T-helper 1 cell treated with Interleukin-12 subunit alpha and Interleukin-12 subunit beta and Interleukin-4 antibody, amounts not matched to agents 30 μg/mL and 1 μg/mL, for 36 hours (primary cell): Measurements from ENCODE around the gene SUN2.
A peak's percentile ranks its signal among the peaks of the same experiment; 100 is the strongest.

ENCODE experiments used
- H3K27ac Mint-ChIP-seq: one replicate; pipeline ENCODE4 v1.8.0; 2021; ENCODE audit warnings: mild to moderate bottlenecking, mixed read lengths
- H3K27me3 Mint-ChIP-seq: one replicate; pipeline ENCODE4 v1.8.0; 2021; ENCODE audit warnings: low read depth, mixed read lengths
- H3K36me3 Mint-ChIP-seq: one replicate; pipeline ENCODE4 v1.8.0; 2021; ENCODE audit warnings: low read depth, mixed read lengths
- H3K4me1 Mint-ChIP-seq: one replicate; pipeline ENCODE4 v1.8.0; 2021; ENCODE audit warnings: low read depth, mixed read lengths
- H3K4me3 Mint-ChIP-seq: one replicate; pipeline ENCODE4 v1.8.0; 2021; ENCODE audit warnings: mild to moderate bottlenecking, moderate library complexity, mixed read lengths
- H3K9me3 Mint-ChIP-seq: one replicate; pipeline ENCODE4 v1.8.0; 2021; ENCODE audit warnings: mixed read lengths

The SUN2 gene

DNA sequence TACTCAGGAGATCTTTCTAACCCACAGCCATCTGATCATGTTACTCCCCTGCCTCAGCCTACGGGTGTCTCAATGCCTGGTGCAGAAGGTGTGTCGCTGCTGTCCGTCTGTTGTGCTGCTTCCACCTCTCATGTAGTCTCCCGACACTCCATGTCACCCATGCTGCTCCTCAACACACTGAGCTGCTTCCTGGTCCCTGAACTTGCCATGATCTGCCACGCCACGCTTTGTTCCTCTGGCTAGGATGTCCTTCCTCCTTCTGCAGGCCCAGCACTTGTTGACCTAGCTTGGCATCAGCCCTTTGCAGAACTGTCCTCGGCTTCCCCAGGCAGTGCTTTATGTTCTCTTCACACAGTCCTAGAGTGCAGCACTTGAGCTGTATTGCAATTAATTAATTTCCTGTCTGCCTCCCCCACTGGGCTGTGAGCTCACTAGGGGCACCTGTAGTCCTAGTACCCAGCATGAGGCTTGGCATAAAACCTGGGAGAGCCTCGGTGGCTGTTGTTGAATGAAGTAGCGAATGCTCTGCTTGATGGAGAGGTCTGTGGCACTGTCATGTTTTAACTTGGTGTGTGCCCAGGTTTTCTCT lies 40.5 kb downstream of the SUN2 start:
- no peaks in the 10 kb centered on the region for H3K27me3 Mint-ChIP-seq
- peaks cover 39% of the 10 kb centered on the region for H3K4me1 Mint-ChIP-seq
- peak overlapping the region; percentile 8 for H3K27ac Mint-ChIP-seq
- peaks cover 43% of the 10 kb centered on the region for H3K36me3 Mint-ChIP-seq
- H3K9me3 Mint-ChIP-seq = no peaks in the 10 kb centered on the region
- no peak overlapping the region for H3K4me3 Mint-ChIP-seq

- Mint-ChIP-seq H3K4me3 (no peak overlapping the region), H3K4me1 (peaks cover 46% of the 10 kb centered on the region), H3K36me3 (peaks cover 43% of the 10 kb centered on the region), H3K27ac (peak overlapping the region; percentile 67), H3K27me3 (no peaks in the 10 kb centered on the region), H3K9me3 (no peaks in the 10 kb centered on the region)
These were observed 41.9 kb downstream of the SUN2 start for GRCh38 chr22:38713921-38714320.

DNA sequence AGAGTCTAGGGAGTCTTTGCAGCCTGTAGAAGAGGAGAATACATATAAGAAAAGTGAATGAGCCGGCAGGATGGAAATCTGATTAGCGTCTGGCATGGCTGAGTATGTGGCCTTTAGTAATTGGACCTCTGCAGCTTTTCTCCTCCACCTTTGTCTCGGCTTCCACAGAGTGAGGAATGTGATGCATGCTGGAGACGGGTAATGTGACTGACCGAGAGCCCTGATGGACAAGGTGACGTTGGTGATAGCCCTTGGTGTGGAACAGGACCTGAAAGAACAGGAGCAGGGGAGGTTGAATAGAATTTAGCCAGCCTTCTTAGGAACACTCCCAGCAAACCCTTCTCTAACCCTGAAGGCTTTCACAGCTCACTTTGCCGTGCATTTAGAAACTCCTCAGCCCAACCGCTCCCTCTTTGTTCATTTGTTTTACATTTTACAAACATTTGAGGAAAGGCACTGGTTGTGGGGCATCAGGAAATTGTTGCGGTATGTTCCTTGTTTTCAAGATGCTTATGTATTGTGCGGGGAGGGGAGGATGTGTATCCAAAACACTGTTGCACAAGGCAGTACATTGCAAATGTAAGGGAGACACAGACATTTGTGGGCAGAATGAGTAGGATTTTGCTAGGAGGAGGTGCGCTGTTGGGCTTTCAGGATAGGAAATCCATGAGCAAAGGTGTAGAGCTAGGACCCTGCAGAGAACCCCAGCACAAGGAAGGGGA lies 43.2 kb downstream of the SUN2 start:
- H3K36me3 Mint-ChIP-seq = peaks cover 44% of the 10 kb centered on the region

DNA sequence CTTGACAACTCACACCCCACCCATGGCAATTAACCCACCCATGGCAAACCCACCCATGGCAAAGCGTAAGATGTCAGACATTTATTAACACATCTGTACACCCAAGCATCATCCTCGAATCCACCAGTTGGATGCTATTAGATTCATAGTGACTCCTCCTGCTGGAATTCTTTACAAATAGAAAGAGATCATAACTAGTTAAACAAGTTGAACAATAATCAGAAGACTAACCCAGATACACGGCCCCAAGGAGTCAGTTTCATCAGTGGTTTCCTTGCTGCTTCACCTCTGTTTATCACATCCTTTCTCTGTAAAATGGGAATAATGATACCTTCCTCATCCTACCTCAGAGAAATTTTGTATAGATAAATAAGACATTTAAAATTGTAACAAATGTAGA lies 44.9 kb downstream of the SUN2 start:
- peaks cover 39% of the 10 kb centered on the region for H3K36me3 Mint-ChIP-seq
- H3K27ac Mint-ChIP-seq = no peak overlapping the region
- H3K9me3 Mint-ChIP-seq = no peaks in the 10 kb centered on the region
- H3K4me1 Mint-ChIP-seq = peaks cover 67% of the 10 kb centered on the region
- H3K4me3 Mint-ChIP-seq = no peak overlapping the region
- H3K27me3 Mint-ChIP-seq = no peaks in the 10 kb centered on the region

More for the DNA sequence above, 43.2 kb downstream of the SUN2 start:
- no peaks in the 10 kb centered on the region for H3K9me3 Mint-ChIP-seq
- H3K4me3 Mint-ChIP-seq = no peak overlapping the region
- no peaks in the 10 kb centered on the region for H3K27me3 Mint-ChIP-seq
- peaks cover 55% of the 10 kb centered on the region for H3K4me1 Mint-ChIP-seq
- peak overlapping the region; percentile 67 for H3K27ac Mint-ChIP-seq

DNA sequence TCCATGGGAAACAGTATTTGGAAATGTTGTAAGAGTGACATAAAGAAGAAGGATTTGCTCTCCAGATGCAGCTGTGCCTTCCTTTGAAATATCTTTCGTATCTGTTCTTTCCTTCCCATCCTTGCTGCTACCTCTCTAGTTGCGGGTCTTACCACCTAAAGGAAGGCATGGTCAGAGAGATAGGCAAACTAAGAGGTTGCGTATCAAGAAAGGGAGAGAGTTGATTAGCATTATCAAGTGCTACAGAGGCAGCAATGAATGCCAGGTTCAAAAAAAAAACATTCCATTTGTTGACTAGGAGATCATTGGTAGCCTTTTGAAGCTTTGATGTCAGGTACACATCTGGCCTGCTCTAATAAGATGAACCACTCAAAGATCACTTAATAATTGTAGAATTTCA lies 45.4 kb downstream of the SUN2 start:
- H3K4me1 Mint-ChIP-seq = peaks cover 65% of the 10 kb centered on the region
- no peaks in the 10 kb centered on the region for H3K9me3 Mint-ChIP-seq
- H3K4me3 Mint-ChIP-seq = no peak overlapping the region
- no peak overlapping the region for H3K27ac Mint-ChIP-seq
- peaks cover 38% of the 10 kb centered on the region for H3K36me3 Mint-ChIP-seq
- no peaks in the 10 kb centered on the region for H3K27me3 Mint-ChIP-seq

GRCh38 chr22:38709306-38709705 lies 46.5 kb downstream of the SUN2 start:
- peaks cover 66% of the 10 kb centered on the region for H3K4me1 Mint-ChIP-seq
- H3K27me3 Mint-ChIP-seq = no peaks in the 10 kb centered on the region
- peak overlapping the region; percentile 68 for H3K27ac Mint-ChIP-seq
- H3K36me3 Mint-ChIP-seq = peaks cover 29% of the 10 kb centered on the region
- H3K4me3 Mint-ChIP-seq = peak overlapping the region; percentile 56
- no peaks in the 10 kb centered on the region for H3K9me3 Mint-ChIP-seq

- Mint-ChIP-seq H3K4me1 (peaks cover 58% of the 10 kb centered on the region), H3K27ac (peak overlapping the region; percentile 22), H3K36me3 (peaks cover 25% of the 10 kb centered on the region), H3K9me3 (no peaks in the 10 kb centered on the region), H3K27me3 (no peaks in the 10 kb centered on the region), H3K4me3 (peak overlapping the region; percentile 94)
These were observed 47.8 kb downstream of the SUN2 start for GRCh38 chr22:38707984-38708383.

- Mint-ChIP-seq H3K4me3 (peak overlapping the region; percentile 94), H3K36me3 (peaks cover 21% of the 10 kb centered on the region), H3K27ac (peak overlapping the region; percentile 92), H3K27me3 (no peaks in the 10 kb centered on the region), H3K4me1 (peaks cover 55% of the 10 kb centered on the region), H3K9me3 (no peaks in the 10 kb centered on the region)
These were observed 48.5 kb downstream of the SUN2 start for GRCh38 chr22:38707346-38707745.

- Mint-ChIP-seq H3K9me3 (no peaks in the 10 kb centered on the region), H3K27me3 (no peaks in the 10 kb centered on the region), H3K27ac (peak overlapping the region; percentile 92), H3K4me3 (peak overlapping the region; percentile 94), H3K36me3 (peaks cover 20% of the 10 kb centered on the region), H3K4me1 (peaks cover 50% of the 10 kb centered on the region)
These were observed 49.0 kb downstream of the SUN2 start for GRCh38 chr22:38706901-38707195.

- Mint-ChIP-seq H3K9me3 (no peaks in the 10 kb centered on the region), H3K36me3 (peaks cover 20% of the 10 kb centered on the region), H3K4me1 (peaks cover 53% of the 10 kb centered on the region), H3K4me3 (peak overlapping the region; percentile 94), H3K27ac (peak overlapping the region; percentile 92), H3K27me3 (no peaks in the 10 kb centered on the region)
These were observed 49.5 kb downstream of the SUN2 start for GRCh38 chr22:38706101-38706900.

DNA sequence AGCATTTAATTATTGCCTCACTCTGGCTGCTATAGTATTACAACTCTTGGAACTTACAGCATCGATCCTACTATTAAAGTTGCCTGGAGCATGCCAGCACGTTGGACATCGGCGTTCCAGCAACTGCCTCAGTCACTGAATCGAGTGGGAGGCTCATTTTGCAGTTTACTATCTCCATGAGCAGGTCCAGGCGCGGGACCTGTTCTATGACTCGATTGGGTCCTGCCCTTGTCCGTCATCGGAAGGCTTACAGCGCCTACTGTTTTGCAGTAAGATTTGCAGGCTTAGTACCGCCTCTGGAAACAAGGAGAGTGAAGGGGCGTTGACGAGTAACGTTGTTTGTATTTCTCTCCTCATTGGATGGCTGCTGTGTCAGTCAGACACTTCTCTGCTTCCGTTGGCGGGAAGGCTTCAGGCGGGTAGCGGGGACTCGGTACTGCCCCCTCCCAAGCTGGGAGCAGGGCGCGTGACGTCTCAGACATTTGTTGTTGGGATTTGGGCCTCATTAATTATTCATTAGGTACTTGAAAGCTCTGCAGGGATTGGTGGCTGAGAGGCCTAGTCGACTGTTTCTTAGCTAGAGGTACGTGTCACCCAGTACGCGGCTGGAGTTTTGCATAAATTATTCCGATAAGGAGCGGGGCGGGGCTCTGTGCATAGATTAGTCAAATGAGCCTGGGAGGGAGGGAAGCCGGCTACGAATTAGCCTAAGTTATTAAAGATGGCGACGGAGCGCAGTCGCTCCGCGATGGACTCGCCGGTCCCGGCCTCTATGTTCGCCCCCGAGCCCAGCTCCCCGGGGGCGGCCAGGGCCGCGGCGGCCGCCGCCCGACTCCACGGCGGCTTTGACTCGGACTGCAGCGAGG lies 50.3 kb downstream of the SUN2 start, which contains the start of gene GTPBP1:
Gene GTPBP1 (plus strand): TSS at position 710 of the 866 bp plus-strand sequence. CDS start 12 bp downstream, at position 722.
- H3K4me1 Mint-ChIP-seq = peaks cover 48% of the 10 kb centered on the region
- no peaks in the 10 kb centered on the region for H3K9me3 Mint-ChIP-seq
- H3K36me3 Mint-ChIP-seq = peaks cover 14% of the 10 kb centered on the region
- H3K27me3 Mint-ChIP-seq = no peaks in the 10 kb centered on the region
- peak within 1 kb of the TSS; percentile 94 for H3K4me3 Mint-ChIP-seq
- H3K27ac Mint-ChIP-seq = peak within 1 kb of the TSS; percentile 98

- peak overlapping the region; percentile 98 for H3K27ac Mint-ChIP-seq
- H3K36me3 Mint-ChIP-seq = peaks cover 14% of the 10 kb centered on the region
- peaks cover 47% of the 10 kb centered on the region for H3K4me1 Mint-ChIP-seq
- no peaks in the 10 kb centered on the region for H3K9me3 Mint-ChIP-seq
- H3K27me3 Mint-ChIP-seq = no peaks in the 10 kb centered on the region
- peak overlapping the region; percentile 84 for H3K4me3 Mint-ChIP-seq
These were observed 51.1 kb downstream of the SUN2 start for GRCh38 chr22:38704654-38705234.

- Mint-ChIP-seq H3K27me3 (no peaks in the 10 kb centered on the region), H3K36me3 (peaks cover 16% of the 10 kb centered on the region), H3K9me3 (no peaks in the 10 kb centered on the region), H3K27ac (peak within 1 kb of the TSS; percentile 98), H3K4me1 (peaks cover 49% of the 10 kb centered on the region), H3K4me3 (peak within 1 kb of the TSS; percentile 89)
These were observed 54.8 kb downstream of the SUN2 start, which contains the start of gene JOSD1 for GRCh38 chr22:38700789-38701628. JOSD1 (minus strand) TSS chr22:38700943; CDS start chr22:38699987, 956 bp downstream.
